Measurements from ENCODE around the gene PRX. TPM values are rescaled to one million over a fixed set of nuclear protein-coding genes. Genes with fewer than 3 reads are reported as not detected.
A peak's percentile ranks its signal among the peaks of the same experiment; 100 is the strongest.

PRX gene
- total RNA-seq, 1 experiment from 2014 or later, result 1.8 TPM

DNA sequence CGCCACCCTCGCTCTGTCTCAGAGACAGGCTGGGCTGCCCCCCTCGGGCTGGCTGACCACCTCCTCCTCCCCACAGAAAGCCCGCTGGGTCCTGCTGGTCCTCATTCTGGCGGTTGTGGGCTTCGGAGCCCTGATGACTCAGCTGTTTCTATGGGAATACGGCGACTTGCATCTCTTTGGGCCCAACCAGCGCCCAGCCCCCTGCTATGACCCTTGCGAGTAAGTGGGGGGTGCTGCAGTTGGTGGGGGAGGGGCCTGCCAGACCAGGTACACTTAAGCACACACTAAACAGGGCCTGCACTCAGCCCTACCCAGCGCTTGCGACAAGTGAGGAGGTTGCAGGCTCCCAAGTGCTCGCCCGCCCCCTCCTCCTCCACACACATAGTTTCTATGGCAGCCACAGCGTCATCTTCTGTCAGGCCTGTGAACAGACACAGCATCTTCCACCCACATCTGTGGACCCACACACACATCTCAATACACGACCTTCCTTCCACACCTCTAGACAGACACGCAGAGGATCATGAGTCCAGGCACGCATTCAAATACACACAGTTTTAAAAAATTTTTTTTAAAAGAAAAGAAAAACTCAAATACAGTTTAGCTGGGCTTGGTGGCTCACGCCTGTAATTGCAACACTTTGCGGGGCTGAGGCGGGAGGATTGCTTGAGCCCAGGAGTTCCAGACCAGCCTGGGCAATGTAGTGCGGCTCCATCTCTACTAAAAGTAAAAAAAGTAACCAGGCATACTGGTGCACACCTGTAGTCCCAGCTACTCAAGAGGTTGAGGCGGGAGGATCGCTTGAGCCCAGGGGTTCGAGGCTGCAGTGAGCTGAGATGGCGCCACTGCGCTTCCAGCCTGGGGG lies 46.2 kb downstream of the PRX start:
- DNase-seq (ENCODE audit: low spot score), result no peak

DNA sequence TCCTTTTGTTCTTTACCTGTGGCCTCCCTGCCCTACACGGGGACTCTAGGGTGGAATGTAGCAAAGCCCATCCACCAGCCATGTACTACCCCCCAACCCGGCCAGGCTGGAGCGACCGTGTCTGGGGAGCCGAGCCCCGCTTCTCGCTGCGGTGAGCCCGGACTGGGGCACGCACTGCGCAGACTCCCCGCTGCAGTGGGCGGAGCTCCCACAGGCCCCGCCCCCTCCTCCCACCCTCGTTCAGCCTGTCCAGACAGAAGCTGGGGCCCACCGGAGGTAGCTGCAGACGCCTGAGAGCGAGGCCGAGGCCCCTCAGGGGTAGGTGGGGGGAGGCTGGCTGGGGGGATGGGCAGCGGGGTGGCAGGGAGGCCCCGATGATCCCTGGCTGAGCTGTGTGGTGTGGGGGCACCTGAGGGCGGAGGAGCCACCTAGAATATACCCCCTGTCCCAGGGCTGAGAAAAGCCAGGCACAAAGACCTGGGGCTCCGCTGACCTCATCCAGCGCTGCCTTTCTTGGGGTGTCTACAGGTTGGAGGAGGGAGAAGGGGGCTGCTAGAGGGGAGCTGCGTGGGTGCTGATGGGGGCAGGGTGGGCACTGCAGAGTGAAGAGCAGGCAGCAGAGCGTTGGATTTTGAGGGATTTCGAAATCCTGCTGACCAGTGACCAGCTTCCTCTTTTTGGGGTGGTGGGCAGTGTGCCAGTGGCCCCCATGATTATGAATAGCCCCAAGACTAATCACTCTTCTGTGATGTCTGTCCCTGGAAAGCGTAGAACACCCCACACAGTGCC lies 47.4 kb downstream of the PRX start:
- no peak for DNase-seq (ENCODE audit: low spot score)

DNA sequence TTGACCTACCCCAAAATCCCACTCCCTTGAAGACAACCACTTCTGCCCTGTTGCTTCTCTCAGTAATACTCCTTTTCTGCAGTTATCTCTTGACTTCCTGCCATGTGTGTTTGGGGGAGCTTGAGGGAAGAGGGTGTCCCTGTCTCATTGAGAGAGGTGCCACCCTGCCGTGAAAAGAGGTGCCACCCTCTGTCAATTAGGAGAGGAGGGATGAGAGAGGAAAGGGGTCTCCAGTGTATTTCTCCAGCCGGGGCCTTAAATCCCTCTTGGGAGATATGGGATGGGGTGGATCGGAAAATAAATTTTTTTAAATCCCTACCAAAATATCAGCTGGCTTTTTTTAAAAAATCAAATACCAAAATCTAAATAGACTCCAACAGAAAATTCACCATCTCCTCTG lies 48.2 kb downstream of the PRX start:
- no peak for DNase-seq (ENCODE audit: low spot score)

DNA sequence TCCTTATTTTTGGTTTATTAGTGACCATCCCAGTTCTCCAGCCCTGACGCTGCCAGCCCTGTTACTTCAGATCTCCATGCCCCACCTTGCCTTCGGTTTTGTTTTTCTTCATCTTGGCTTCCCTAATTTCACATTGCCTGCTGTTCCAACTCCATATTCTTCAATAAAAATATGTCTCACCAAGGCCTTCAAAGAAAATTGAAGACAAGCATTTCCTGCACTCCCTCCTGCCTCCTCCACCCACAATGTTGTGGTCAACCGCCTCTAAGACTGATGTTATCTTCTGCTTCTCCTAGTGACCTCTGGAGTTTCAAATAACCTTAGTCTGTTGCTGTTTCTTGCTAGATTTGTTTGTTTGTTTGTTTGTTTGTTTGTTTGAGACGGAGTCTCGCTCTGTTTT lies 50.1 kb downstream of the PRX start:
- peak; percentile 49 for DNase-seq (ENCODE audit: low spot score)

DNA sequence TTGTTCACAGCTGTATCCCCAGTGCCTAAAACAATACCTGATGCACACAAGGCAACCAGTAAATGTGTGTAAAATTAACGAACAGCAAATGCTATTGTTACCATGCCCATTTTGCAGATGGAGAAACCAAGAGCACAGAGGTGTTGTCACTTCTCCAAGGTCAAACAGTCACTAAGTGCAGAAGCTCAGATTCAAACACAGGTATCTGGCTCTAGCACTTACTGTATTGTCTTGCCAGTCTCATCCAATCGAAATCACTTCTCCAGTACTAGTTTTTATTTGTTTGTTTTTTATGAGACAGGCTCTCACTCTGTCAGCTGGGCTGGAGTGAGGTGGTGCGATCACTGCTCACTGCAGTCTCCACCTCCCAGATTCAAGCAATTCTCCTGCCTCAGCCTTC lies 51.0 kb downstream of the PRX start:
- no peak for DNase-seq (ENCODE audit: low spot score)

DNA sequence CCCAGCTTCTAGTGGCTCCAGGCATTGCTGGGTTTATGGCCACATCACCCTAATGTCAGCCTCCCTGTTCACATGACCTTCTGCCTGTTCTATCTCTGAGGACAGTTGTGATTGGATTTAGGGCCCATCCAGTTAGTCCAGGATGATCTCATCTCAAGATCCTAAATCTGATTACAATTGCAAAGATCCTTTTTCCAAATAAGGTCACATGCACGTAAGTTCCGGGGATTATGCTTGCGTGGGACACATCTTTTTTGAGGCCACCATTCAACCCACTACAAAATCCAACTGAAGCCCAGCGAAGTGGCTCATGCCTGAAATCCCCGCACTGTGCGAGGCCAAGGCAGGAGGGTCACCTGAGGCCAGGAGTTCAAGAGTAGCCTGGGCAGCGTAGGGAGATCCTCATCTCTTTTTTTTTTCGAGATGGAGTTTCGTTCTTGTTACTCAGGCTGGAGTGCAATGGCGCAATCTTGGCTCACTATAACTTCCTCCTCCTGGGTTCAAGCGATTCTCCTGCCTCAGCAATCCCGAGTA lies 52.4 kb downstream of the PRX start:
- DNase-seq (ENCODE audit: low spot score), result no peak

DNA sequence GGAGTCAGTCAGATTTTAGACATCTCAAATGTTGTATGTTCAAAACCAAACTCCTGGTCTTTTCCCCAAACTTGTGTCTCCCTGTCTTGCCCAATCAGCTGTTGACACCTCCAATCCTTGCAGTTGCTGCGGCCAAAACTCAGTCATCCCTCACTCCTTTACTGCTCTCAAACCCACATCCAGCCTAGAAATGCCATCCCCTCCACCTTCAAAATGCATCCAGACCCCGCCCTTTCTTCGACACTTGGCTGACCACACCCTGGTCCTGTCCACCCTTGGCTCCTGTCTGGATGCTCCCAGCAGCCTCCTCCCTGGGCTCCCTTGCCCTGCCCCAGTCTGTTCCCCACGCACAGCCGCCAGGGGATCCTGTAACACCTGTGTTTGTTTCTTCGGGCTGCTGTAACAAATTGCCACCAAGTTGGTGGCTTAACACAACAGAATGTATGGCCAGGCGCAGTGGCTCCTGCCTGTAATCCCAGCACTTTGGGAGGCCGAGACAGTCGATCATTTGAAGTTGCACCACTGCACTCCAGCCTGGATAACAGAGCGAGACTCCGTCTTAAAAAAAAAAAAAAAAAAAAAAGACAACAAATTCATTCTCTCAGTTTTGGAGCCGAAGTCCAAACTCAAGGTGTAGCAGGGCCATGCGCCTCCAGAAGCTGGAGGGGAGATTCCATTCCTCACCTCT lies 53.0 kb downstream of the PRX start:
- no peak for DNase-seq (ENCODE audit: low spot score)

DNA sequence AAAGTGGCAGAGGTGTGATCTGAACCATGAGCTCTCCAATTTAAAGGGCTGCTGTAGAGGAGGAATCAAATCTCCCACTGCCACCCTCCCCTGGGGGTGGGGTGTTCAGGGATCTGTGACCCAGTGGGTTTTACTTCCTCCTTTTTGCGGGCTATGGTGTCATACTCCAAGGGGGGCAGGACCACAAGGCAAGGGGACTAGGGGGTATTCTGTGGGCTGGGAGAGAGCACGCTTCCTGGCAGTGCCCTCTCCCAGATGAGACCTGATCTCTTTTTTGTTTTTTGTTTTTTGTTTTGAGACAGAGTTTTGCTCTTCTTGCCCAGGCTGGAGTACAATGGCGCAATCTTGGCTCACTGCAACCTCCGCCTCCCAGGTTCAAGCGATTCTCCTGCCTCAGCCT lies 54.4 kb downstream of the PRX start:
- DNase-seq (ENCODE audit: low spot score), result no peak

DNA sequence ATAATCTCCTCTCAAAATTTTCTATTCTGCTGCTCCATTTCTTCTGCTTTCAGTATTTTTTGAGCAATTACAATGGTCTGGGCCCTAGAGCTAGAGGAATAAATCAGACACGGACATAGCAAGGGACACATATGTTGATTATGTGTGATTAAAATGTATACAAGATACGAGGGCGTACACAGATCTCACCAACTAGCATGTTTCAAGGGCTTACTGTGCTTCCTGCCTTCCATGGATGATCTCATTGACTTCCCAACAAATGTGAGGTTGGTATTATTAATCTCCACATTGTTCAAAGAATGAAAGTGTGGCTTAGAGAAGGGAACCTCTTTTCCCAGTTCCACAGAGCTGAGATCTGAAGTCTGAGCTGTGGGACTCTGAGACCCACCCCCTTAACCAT lies 55.5 kb downstream of the PRX start:
- DNase-seq (ENCODE audit: low spot score), result no peak

DNA sequence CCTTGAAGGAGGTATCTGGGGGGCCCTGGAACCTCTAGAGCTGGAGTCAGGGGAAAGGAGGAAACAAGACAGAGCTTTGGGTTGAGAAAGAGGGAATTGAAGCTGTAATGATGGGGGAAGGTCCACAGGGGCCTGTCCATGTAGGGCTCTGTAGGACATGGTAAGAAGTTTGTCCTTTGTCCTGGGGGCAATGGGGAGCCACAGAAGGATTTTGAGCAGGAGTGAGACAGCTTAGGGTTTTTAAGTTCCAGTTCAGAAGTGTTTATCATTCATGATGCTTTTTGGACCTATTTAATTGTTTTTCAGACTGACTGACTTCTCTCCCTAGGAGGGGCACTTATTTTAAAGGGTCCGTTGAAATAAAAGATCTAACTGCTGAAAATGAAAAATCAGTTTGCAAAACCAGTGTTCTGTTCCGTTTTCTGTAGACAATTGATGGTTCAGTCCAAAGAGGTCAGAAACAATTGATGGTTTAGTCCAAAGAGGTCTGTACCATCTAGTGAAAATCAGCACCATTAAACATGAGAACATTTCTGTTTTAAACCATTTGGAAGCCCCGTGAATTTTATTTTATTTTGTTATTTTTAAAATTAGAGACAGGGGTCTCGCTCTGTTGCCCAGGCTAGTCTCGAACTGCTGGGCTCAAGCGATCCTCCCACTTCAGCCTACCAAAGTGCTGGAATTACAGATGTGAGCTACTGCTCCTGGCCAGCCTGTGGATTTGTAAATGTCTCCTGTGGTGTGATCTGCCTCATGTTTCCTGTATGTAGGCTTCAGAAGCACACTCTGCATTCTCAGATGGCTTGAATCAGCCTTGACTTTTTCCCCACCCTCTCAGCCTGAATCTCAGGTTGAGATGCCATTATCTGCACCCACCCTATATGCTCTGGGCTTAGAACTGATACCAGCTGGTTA lies 56.2 kb downstream of the PRX start:
- no peak for DNase-seq (ENCODE audit: low spot score)

DNA sequence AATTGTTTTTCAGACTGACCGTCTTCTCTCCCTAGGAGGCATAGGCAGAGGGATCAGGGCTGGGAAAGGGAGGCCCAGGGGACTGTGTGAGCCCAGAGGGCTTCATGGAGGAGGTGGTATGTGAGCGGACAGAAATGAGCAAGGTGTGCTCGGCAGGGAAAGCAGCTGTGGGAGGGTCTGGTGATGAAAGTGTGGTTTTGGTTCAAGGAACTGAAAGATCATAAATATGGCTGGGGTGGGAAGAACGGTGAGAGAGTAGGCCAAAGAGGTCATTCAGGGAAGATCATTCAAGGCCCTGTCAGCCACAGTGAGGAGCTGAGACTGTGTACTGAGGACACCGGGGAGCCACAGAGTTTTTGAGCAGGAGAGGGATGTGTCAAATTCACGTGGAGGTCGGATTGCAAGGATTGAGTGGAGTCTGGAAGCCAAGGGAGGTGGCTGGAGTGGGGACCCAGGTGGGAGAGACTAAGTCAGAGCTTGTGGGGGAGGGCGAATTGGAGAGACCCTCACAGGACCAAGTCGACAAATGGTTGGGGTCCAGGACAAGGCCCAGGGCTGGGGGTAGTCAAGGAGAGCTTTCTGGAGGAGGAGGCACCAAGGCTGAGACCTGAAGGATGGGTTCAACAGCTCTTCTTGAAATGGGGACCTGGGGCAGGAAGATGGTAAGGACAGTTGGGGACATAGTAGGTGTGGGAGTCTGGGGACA lies 57.0 kb downstream of the PRX start:
- no peak for DNase-seq (ENCODE audit: low spot score)

DNA sequence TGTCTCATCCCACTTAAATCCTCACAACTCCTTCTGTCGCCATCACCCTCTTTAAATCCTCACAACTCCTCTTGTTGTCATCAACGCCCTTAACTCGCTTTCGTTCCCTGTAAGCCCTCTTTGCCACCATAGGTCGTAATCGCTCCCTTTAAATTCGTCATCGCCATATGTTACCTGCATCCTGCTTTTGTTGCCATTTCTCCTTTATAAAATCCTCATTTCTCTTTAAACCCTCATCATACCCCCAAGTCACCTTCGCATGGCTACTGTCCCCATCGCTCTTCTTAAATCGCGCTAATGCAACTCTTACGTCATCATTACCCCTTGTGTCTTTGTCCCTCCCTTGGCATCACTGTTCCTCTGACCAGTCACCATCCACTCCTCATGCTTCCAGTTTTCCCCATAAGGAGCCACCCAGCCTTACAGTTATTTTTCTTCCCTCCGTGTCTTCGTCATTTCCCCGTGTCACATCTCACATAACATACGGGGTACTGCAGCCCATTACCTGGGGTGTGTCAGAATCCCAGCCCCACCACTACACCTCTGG lies 64.1 kb downstream of the PRX start:
- peak; percentile 46 for DNase-seq (ENCODE audit: low spot score)

DNA sequence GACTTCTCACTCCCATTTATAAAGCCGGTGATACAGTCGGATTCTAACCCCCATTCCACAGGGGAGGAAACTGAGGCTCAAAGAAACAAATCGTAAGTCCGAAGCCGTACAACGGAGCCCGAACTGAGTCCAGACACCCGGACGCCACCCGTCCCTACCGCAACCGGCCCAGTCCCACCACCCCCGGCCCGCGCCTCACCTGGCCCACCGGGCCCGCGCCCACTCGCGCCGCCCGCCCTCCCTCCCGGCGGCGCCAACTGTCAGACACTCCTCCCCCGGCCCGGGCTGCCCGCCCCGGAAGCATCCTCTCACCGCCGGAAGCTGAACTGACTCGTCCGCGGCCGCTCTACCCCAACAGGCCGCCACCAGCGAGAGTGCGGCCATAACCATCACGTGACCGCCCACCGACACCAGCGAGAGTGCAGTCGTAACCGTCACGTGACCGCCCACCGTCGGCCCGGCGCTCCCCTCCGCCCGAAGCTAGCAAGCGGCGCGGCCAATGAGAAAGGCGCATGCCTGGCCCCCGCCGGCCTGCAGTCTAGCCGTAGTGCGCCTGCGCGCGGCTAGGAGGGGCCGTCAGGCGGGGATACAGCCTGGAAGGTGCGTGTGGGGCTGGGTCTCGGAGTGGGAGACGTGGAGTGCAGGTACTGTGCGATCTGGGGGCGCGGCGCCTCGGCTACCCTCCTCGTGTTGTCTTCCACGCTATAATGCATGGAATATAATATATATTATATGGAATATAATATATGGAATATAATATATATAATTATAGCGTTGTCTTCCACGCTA lies 64.9 kb downstream of the PRX start, which contains the start of the genes C19orf47 and PLD3:
Gene C19orf47, minus strand, starts transcription at position 273 of the 789 bp plus-strand sequence. CDS start 6,540 bp downstream, outside the sequence.
Gene PLD3, plus strand, starts transcription at position 571 of the 789 bp plus-strand sequence. CDS start 17,789 bp downstream, outside the sequence.
- DNase-seq (ENCODE audit: low spot score), result peak; percentile 100

DNA sequence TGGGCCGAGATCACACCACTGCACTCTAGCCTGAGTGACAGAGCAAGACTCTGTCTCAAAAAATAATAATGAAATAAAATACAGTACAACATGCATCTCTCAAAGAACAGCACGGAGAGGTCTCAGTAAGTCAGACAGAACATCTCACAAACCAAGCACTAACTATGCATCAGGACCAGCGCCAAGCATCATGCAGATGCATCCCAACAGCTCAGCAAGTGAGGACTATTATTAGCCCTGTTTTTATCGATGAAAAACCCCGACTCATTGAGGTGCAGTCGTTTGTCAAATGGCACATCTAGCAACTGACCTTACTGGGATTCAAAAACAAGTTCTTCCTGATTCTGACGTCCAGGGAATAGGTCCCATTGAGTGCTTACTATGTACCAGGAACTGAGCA lies 68.8 kb downstream of the PRX start:
- DNase-seq (ENCODE audit: low spot score), result no peak

Small RNA genes within 50 kb of the gene (small RNA-seq; reads per million reads assigned to genes)
- gene MIR6796, result not detected
- not detected for gene RF00017

Other genes starting within 250 kb of the PRX start
- gene MAP3K10, start 222.0 kb downstream of the PRX start, total RNA-seq (2014; rRNA removed; shearing (Covaris generic)), result 9.7 and 15.2 TPM in 2 replicates
- gene TTC9B, start 195.0 kb downstream of the PRX start, total RNA-seq (2014; rRNA removed; shearing (Covaris generic)), result 0.94 TPM in 1 of 2 replicates, not detected in the other
- gene CCNP, start 186.7 kb downstream of the PRX start, total RNA-seq (2014; rRNA removed; shearing (Covaris generic)), result 0.23 and 1.2 TPM in 2 replicates
- gene AKT2, start 128.0 kb downstream of the PRX start, total RNA-seq (2014; rRNA removed; shearing (Covaris generic)), result 223 and 251 TPM in 2 replicates
- 35.7 and 36.9 TPM in 2 replicates for gene C19orf47, start 65.0 kb downstream of the PRX start, total RNA-seq (2014; rRNA removed; shearing (Covaris generic))
- 156 and 178 TPM in 2 replicates for gene PLD3, start 64.7 kb downstream of the PRX start, total RNA-seq (2014; rRNA removed; shearing (Covaris generic))
- gene HIPK4, start 23.2 kb downstream of the PRX start, total RNA-seq (2014; rRNA removed; shearing (Covaris generic)), result 0.10 TPM in 1 of 2 replicates, not detected in the other
- 32.1 and 32.7 TPM in 2 replicates for gene SERTAD1, start 12.6 kb upstream of the PRX start, total RNA-seq (2014; rRNA removed; shearing (Covaris generic))
- 23.4 and 30.6 TPM in 2 replicates for gene SERTAD3, start 31.0 kb upstream of the PRX start, total RNA-seq (2014; rRNA removed; shearing (Covaris generic))
- 201 and 206 TPM in 2 replicates for gene BLVRB, start 52.4 kb upstream of the PRX start, total RNA-seq (2014; rRNA removed; shearing (Covaris generic))
- gene SPTBN4, start 53.6 kb upstream of the PRX start, total RNA-seq (2014; rRNA removed; shearing (Covaris generic)), result 0.23 and 1.3 TPM in 2 replicates
- 128 and 142 TPM in 2 replicates for gene SHKBP1, start 163.5 kb upstream of the PRX start, total RNA-seq (2014; rRNA removed; shearing (Covaris generic))
- 42.1 and 56.7 TPM in 2 replicates for gene LTBP4, start 188.0 kb upstream of the PRX start, total RNA-seq (2014; rRNA removed; shearing (Covaris generic))